Measurements from ENCODE around the gene EDA2R. TPM values are rescaled to one million over a fixed set of nuclear protein-coding genes. Genes with fewer than 3 reads are reported as not detected.

Gene EDA2R
- total RNA-seq, 4 donors from 2014 or later: 0.62 to 2.1 (median 1.6) TPM; not detected in 1

- no peaks in the 10 kb centered on the region for H3K4me1 ChIP-seq
- H3K27ac ChIP-seq: no peak overlapping the region
- DNase-seq (ENCODE audit: low spot score in 2 of 2): no peak
- no peaks in the 10 kb centered on the region for H3K36me3 ChIP-seq
- no peaks in the 10 kb centered on the region for H3K27me3 ChIP-seq
- WGBS: 56% methylated on average over 3 of the region's 3 CpGs
- TF ChIP-seq POLR2A (IDR thresholded peaks at IDR 0.05): no peak
- H3K9me3 ChIP-seq: no peaks in the 10 kb centered on the region
- no peak overlapping the region for H3K4me3 ChIP-seq
Measured at GRCh38 chrX:66622209-66622608, 16.7 kb downstream of the EDA2R start.

- no peaks in the 10 kb centered on the region for H3K36me3 ChIP-seq
- no peaks in the 10 kb centered on the region for H3K9me3 ChIP-seq
- DNase-seq (ENCODE audit: low spot score in 2 of 2): no peak
- WGBS: 76% methylated on average over 2 of the region's 2 CpGs
- H3K27me3 ChIP-seq: no peaks in the 10 kb centered on the region
- no peaks in the 10 kb centered on the region for H3K4me1 ChIP-seq
- H3K27ac ChIP-seq: no peak overlapping the region
- TF ChIP-seq CTCF (IDR thresholded peaks at IDR 0.05): no peak
- no peak for TF ChIP-seq POLR2A (IDR thresholded peaks at IDR 0.05)
- no peak for TF ChIP-seq EP300 (IDR thresholded peaks at IDR 0.05)
- TF ChIP-seq POLR2AphosphoS5 (IDR thresholded peaks at IDR 0.05): no peak
- no peak overlapping the region for H3K4me3 ChIP-seq
Measured at GRCh38 chrX:66616944-66617343, 21.9 kb downstream of the EDA2R start.

GRCh38 chrX:66602381-66602938 is 36.4 kb downstream of the EDA2R start:
- Histone ChIP-seq H3K4me1 (no peaks in the 10 kb centered on the region), H3K36me3 (no peaks in the 10 kb centered on the region), H3K27me3 (no peaks in the 10 kb centered on the region), H3K27ac (no peak overlapping the region), H3K9me3 (no peaks in the 10 kb centered on the region), H3K4me3 (no peak overlapping the region)
- 22% methylated on average over 1 of the region's 1 CpG for WGBS
- no peak for TF ChIP-seq POLR2A (IDR thresholded peaks at IDR 0.05)
- no peak for TF ChIP-seq POLR2AphosphoS5 (IDR thresholded peaks at IDR 0.05)
- no peak for TF ChIP-seq CTCF (IDR thresholded peaks at IDR 0.05)
- TF ChIP-seq EP300 (IDR thresholded peaks at IDR 0.05): no peak
- DNase-seq (ENCODE audit: low spot score in 2 of 2): no peak

- no peak for DNase-seq (ENCODE audit: low spot score in 2 of 2)
- Histone ChIP-seq H3K4me1 (no peaks in the 10 kb centered on the region), H3K9me3 (no peaks in the 10 kb centered on the region), H3K27me3 (no peaks in the 10 kb centered on the region), H3K27ac (no peak overlapping the region), H3K36me3 (no peaks in the 10 kb centered on the region), H3K4me3 (no peak overlapping the region)
- TF ChIP-seq POLR2AphosphoS5 (IDR thresholded peaks at IDR 0.05) (no peak), POLR2A (IDR thresholded peaks at IDR 0.05) (no peak), EP300 (IDR thresholded peaks at IDR 0.05) (no peak), CTCF (IDR thresholded peaks at IDR 0.05) (no peak)
Measured at GRCh38 chrX:66601522-66601921, 37.4 kb downstream of the EDA2R start.

- H3K4me3 ChIP-seq: no peak overlapping the region
Measured at GRCh38 chrX:66579219-66579618, 59.7 kb downstream of the EDA2R start.

More at GRCh38 chrX:66579219-66579618, 59.7 kb downstream of the EDA2R start:
- H3K36me3 ChIP-seq: no peaks in the 10 kb centered on the region
- 43% methylated on average over 1 of the region's 1 CpG for WGBS
- no peaks in the 10 kb centered on the region for H3K27me3 ChIP-seq
- TF ChIP-seq POLR2A (IDR thresholded peaks at IDR 0.05): no peak
- TF ChIP-seq POLR2AphosphoS5 (IDR thresholded peaks at IDR 0.05): no peak
- TF ChIP-seq EP300 (IDR thresholded peaks at IDR 0.05): no peak
- TF ChIP-seq CTCF (IDR thresholded peaks at IDR 0.05): no peak
- no peak for DNase-seq (ENCODE audit: low spot score in 2 of 2)
- no peak overlapping the region for H3K27ac ChIP-seq
- no peaks in the 10 kb centered on the region for H3K9me3 ChIP-seq
- H3K4me1 ChIP-seq: no peaks in the 10 kb centered on the region

Measured in suprapubic skin (tissue), 4 donors.